ENCODE data around the gene LOXL1.

The LOXL1 gene

GRCh38 chr15:73926219-73927002 is at the start of gene LOXL1:
Gene LOXL1 (plus strand): TSS chr15:73926462. CDS start chr15:73926784, 322 bp downstream.
- DNase-seq: no peak

GRCh38 chr15:73879426-73879825 is 46.8 kb upstream of the LOXL1 start:
- no peak for DNase-seq

DNA sequence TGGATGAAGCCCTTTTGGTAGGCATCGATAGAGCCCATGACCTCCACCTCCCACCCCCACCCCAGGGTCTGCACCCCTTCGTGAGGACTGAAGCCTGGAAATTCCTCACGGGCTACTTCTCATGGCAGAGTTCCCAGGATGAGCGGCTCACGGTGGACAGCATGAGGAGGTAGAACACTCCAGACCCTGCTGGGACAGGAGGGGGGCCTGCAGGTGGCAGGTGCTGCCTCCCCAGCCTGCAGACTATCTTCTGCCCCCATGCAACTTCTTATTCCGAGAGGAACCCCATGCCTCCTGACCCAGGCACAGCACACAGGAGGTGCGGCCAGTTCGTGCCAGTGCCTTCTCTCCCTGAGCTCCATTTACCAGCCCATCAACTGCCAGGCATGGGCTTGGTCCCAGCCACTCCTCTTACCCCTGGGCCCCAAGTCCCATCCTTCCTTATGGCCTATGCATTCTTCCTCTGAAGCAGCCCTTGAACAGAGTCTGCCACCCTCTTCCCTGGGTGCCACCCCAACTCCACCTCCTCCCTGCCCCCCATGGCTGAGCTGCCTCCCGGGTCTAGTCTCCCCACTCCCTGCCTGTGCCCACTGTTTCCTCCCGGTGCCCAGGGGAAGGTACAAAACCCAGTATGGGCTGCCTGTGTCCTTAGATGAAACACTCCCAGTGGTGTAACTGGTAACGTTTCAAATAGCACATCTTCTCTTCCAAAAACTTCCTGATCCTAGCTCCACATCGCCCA is 44.5 kb upstream of the LOXL1 start:
- DNase-seq: no peak

DNA sequence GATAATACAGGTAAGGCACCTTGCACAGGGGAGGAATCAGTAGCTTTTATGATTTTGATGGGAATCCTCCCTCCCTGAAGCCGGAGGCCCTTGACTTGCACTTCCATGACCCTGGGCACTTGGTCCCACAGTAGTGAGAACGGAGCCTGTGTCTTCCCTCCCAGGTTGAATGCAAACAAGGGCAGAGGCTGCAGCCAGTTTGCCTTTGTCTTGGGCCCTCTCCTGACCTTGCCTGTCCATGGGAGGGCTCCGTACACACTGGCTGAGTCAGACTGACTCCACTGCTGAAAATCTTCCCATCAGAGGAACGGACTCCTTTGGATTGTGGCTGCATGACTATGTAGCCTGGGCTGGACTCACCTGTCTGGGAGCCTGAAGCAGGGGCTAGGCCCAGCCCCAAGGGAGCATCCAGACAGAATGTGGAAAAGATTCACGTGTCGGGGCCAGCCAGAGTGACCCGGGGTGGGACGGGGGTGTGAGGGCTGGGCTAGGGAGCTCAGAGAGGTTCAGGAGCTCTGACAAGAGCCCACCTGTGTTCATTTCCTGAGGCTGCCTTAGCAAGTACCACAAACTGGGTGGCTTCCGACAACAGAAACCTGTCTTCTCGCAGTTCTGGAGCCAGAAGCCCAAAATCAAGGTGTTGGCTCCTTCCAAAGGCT is 43.4 kb upstream of the LOXL1 start:
- DNase-seq: no peak

GRCh38 chr15:73884159-73884558 is 42.1 kb upstream of the LOXL1 start:
- no peak for DNase-seq

DNA sequence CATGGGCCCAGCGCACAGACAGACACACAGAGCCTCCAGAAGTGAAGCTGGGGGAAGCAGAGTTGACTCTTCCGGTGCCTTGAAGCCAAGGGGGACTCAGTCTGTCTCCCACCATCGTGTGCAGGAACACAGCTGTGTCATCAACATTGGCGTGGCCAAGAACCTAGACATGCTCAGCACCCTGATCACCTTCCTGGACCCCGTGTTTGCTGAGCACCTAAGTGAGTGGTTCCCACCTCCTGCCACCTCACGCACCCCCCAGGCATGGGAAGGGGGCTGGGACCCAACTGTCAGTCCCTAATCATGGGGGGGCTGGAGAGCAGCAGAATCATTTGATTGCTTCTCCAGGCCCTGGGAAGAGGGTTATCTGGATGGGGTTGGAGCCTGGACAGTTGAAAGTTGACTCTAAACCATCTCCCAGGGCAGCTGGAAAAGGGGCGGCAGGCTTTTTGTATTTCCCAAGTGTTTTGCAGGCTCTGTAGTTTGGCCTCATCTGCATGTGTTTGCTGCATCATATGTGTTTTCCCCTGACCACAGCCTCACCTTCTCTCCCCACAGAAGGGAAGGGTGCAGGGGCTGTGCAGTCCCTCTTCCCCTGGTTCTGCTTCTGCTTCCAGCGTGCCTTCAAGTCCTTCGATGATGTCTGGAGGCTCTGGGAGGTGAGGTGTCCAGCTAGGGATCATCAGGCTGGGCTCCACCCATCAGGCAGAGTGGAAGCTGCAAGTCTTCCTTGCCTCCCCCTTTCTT is 40.1 kb upstream of the LOXL1 start:
- no peak for DNase-seq

DNA sequence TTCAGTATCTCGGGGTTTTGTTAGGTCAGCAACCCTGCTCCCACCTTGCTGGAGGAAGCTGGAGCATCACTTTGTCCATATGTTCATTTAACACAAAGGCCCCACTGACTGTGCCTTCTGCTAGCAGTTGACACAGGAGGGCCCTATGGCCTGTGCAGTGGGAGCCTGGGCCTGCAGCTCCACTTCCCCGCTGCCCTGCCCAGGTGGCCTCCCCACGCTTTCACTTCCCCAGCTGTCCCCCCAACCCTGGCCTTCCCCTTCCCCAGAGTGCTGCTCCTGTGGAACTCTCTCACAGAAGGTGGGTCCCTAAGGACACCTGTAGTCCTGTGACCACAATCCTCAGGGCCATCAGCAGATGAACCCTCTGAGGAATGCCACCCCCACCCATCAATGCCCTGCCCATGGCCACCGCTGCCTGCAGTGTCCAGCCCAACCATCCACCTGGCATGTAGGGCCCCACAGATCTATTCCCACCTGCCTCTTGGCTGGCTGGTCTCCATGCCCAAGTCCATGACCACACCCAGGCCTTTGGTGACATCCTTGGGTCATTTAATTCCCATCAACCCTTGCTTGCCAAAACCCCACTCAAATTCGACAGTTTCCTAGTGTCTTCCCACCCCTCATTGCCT is 39.4 kb upstream of the LOXL1 start:
- no peak for DNase-seq

DNA sequence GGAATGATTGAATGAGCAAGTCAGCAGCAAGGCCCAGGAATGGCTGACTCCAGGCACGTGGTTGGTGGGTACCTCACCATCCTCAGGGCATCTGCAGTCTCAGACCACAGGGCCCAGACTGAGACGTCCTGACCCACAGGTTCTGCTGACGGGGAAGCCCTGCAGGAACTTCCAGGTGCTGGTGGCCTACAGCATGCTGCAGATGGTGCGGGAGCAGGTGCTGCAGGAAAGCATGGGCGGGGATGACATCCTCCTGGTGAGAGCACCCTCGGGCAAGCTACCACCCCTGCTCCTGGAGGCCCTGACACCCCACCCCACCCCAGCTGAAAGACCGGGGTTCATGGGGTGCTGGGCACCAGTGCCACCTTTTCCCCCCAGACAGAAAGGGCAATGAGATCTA is 38.8 kb upstream of the LOXL1 start:
- DNase-seq: no peak

GRCh38 chr15:73888224-73889041 is 37.8 kb upstream of the LOXL1 start:
- DNase-seq: no peak

GRCh38 chr15:73889053-73889761 is 37.1 kb upstream of the LOXL1 start:
- DNase-seq: no peak

DNA sequence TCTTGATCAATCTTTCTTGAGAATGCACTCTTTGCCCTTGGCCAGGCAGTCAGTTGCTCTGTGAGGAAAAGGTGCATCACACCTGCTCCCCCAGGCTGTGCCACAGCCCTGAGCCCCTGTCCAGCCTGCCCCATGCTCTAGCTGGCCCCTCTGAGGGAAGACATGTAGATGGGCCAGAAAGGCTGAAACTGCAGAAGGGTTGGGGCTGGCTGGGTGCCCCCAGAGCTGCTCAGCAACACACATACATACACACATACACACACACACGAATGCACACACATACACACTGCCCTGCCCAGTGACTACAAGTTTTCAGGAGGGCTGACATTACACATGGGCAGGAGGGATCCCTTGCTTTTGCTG is 36.5 kb upstream of the LOXL1 start:
- DNase-seq: no peak

DNA sequence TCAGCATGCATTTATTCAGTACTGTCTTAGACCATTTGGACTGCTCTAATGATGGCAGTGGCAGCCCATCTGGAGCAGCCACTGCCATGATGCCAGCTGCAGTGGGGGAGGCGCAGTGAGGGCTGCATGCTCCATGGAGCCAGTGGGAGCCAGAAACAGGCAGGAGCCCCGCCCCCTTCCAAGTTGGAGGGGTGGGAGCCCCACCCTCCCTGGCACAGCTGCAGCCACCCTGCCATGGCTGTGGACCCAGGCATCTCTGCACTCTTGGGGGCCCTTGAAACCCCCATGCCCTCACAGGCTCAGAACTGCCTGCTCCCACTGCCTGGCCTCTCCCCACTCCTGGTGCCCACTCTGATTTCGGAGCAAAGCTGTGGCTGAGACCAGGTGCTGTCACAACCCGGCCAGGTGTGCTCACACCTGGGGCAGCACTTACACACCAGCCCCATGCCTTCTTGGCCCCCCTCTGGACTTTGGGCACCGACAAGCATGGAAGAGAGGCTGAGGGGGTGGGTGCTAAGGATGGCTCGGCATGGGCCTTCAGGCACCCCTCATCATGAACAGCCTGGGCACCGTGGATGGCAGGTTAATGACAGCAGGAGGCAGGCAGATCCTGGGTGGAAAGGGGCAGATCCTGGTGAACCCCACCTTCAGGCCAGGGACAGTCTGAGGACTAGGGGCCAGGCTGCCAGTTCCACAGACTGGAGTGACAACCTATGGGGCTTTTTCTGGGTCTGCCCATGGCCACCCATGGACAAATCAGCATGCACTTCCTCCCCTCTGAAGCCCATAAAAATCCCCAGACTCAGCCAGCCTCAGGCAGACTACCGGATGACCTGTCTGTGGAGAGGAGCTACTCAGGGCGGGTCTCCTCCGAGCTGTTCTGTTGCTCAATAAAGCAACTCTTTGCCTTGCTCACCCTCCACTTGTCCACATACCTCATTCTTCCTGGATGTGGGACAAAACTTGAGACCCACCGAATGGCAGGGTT is 34.6 kb upstream of the LOXL1 start:
- no peak for DNase-seq

DNA sequence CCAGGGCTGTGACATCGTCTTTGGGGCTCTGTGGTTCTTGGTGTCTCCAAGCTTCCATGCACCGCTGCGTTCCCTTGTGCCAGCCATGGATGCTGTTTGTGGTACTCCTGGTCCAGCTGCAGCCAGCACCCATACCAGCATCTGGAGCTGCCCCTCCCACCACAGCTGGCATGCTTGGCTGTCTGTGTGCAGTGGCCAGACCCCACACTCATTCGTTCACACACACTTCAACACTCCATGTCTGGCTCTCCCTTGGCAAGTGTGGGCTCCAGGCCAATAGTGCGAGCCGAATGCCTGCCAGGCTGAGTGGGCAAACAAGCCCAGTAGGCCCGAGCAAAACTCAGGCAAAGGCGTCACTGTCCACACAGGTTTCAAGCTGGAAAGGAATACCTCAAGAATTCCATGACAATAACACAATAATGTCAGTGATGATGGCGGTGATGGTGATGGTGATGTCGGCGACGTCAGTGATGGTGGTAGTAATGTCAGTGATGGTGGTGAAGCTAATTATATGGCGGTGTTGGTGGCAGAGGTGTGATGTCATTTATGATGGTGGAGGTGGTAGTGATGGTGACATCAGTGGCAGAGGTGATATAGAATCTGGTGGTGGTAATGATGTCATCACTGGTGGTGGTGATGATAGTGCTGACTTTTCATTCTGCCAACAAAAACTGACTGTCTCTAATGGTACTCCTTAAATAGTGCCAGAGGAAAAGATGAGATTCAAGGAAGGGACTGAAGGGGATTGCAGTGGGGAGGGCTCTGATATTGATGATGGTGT is 33.6 kb upstream of the LOXL1 start:
- DNase-seq: no peak

GRCh38 chr15:73894133-73894814 is 32.0 kb upstream of the LOXL1 start:
- no peak for DNase-seq

GRCh38 chr15:73897441-73898261 is 28.6 kb upstream of the LOXL1 start:
- DNase-seq: peak; percentile 70

DNA sequence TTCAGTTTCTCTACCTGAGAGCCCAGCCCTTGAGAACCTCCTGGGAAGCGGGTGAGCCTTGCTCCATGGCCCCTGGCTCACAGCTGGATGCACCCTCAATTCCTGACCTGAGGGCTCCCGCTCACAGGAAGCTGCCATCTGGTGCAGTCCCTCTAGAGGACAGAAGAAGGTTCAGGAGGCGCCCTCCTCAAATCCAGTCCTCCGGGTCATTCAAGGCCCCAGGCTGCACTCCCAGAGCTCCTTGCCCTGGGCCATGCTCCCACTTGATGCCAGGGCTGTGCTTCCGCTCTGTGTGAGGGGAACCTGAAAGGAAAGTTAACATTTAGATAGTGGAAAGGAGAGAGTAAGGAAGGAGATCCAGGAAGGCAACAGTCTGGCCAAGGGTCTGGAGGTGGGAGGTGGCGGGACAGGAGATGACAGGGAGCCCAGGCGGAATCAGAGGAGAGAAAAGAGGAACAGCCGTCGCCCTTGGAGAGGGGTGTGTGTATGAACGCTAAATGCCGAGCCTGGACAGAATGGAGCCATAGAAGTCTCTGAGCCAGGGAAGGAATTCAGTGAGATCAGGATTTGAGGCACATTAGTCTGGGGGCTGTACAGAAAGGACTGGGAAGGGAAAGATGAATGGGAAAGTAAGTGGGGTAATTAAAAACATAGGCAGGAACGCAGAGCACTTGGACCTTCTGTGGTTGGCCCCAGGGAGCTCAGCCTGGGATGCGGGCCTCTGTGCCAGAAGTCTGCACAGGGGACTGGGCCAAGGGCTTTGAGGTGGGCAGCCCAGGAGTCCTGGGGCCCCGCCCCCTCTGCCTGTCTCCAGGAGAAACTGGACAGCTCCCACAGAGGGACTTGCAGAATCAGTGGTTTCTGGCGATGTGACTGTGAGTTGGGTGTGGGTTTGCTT is 26.8 kb upstream of the LOXL1 start:
- DNase-seq: no peak

Measured in CD4-positive, alpha-beta T cell treated with Interleukin-17A for 1 hour (primary cell).